Left colon (tissue), 2 donors: ENCODE measurements around the gene DDX39A. TPM values are rescaled to one million over a fixed set of nuclear protein-coding genes. Genes with fewer than 3 reads are reported as not detected.
"Not testable (repeated sequence)": the region's sequence is repeated elsewhere in the genome, so short reads cannot be mapped to it uniquely, and the experiment has no call there.

Experiments
- ATAC-seq: fragments of 200-7000 bp; cut with Tn5 transposase; one replicate; pipeline ENCODE4 v1.9.1; 2020; ENCODE audit warnings: mild to moderate bottlenecking, moderate library complexity
- DNase-seq, 2 donors: peaks; one replicate each; pipeline ENCODE4 v3.0.0-alpha.2; 2020
- intact Hi-C, 2 donors: fragments of 100-400 bp; cut with DNase I in 1 of 2; cut with micrococcal nuclease in 1 of 2; formaldehyde crosslinking; loops; one replicate each; pipeline versions ENCODE4 v1.11.2 to v1.14.0; 2022; cut with DNase I, micrococcal nuclease
- total RNA-seq, 2 donors: library from RNA; stranded (reverse); fragmentation: NEBNext Ultra II Directional; extraction: Animal tissue kit (Norgen Biotek cat#: 25700); gene quantifications; one replicate each; pipeline ENCODE4 v1.2.1, GENCODE V29; 2021
- donor health status: DM: no; HTN: no; CAD: no.
- donor health status: DM: yes; HTN: yes; CAD: no.

The DDX39A gene
- total RNA-seq, 2 donors from 2014 or later, result 55.3 to 85.8 TPM

DNA sequence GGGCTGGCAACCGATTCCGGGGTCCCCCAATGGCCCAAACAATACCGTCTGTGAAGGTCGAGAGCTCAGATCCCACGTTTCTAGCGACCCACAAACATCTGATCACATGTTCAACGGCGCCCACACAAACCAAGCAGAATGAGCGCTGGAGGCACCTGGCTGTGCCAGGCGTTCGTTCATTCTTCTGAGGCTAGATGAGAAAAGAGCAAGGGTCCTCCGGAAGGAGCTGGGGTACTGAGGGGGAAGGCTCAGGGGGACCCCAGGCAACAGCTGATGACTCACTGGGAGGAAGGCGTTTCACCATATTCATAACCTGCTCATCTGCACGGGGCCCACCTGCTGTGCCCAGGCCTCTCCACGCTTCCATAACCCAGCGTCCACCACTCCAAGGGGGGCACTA is 22.0 kb downstream of the DDX39A start:
- intact Hi-C loops, ATAC-seq, DNase-seq: not testable (repeated sequence)

DNA sequence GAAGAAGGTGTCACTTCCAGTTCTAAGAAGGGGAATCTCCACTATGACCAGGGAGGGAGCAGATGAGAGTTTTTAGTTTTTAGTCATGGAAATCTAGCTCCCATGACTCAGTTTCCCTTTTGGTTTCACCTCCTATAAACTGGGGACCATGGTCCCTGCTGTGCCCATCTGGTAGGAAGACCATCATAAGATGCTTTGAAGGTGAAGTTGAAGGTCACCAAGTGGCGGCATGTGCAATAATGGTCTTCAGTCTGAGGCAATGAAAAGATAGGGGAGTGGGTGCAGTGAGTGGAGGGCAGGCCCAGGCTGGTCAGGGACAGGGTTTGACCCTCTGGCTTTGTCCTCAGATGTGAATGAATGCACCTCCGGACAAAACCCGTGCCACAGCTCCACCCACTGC is 22.4 kb downstream of the DDX39A start:
- intact Hi-C loops, DNase-seq, ATAC-seq: not testable (repeated sequence)

- ATAC-seq (peak; percentile 10), DNase-seq (no peak)
- intact Hi-C loops, result no loop called here
Observed at GRCh38 chr19:14395710-14396336, 23.3 kb downstream of the DDX39A start.

DNA sequence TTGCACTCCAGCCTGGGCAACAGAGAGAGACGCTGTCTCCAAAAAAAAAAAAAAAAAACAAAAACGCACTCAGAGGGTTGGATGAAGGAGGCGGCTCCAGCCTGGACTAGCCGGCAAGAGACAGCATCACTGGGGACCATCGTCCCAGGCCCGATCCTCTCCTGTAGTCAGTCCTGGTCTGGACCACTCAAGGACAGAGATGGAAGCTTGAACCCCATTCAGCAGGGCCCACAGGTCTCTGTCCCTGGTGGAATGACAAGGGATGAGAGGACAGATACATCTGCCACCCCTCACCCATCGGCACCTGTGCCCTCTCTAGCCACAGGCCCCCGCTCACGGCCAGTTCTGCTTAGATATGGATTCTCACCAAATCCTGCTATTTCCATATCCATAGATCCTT is 23.9 kb downstream of the DDX39A start:
- intact Hi-C loops, result no loop called here
- ATAC-seq, result peak; percentile 5
- no peak for DNase-seq

- intact Hi-C loops, result no loop called here
- DNase-seq (no peak), ATAC-seq (peak; percentile 13)
Observed at GRCh38 chr19:14394167-14394566, 25.0 kb downstream of the DDX39A start.

GRCh38 chr19:14393329-14393728 is 25.8 kb downstream of the DDX39A start:
- ATAC-seq (no peak), DNase-seq (no peak)
- intact Hi-C loops, result no loop called here

DNA sequence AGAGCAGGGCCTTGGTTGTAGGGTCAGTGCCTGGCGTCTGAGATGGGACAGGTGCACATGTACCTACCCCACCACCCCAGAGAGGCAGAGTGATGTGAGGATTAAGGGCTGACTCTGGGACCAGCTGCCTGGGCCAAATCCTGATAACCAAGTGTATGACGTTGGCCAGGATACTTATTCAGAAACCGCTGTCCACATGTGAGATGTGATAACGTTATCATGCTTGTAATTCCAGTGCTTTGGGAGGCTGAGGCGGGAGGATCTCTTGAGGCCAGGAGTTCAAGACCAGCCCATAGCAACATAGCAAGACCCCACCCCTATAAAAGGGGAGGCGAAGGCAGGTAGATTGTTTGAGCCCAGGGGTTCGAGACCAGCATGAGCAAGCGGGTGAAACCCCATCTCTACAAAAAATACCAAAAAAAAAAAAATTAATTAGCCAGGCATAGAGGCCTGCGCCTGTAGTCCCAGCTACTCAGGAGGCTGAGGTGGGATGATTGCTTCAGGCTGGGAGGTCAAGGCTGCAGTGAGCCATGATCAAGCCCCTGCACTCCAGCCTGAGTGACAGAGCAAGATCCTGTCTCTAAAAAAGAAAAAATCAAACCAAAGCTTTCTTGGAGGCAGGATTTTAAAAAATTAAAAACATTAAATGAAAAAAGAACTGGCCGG is 27.9 kb downstream of the DDX39A start:
- ATAC-seq, result no peak
- intact Hi-C loops, result no loop called here

GRCh38 chr19:14390548-14390947 is 28.6 kb downstream of the DDX39A start:
- intact Hi-C loops, result no loop called here
- no peak for ATAC-seq

More for the DNA sequence above, 27.9 kb downstream of the DDX39A start:
- no peak for DNase-seq

GRCh38 chr19:14385492-14385891 is 33.6 kb downstream of the DDX39A start:
- intact Hi-C loops, result no loop called here
- ATAC-seq (no peak), DNase-seq (no peak)

More at GRCh38 chr19:14390548-14390947, 28.6 kb downstream of the DDX39A start:
- DNase-seq, result no peak

- peak; percentile 47 to 57 for DNase-seq
- no peak for ATAC-seq
- intact Hi-C loops, result no loop called here
Observed at GRCh38 chr19:14383661-14384555, 35.2 kb downstream of the DDX39A start.

GRCh38 chr19:14381689-14382474 is 37.3 kb downstream of the DDX39A start:
- ATAC-seq, result peak; percentile 58
- peak; percentile 73 to 82 for DNase-seq
- intact Hi-C loops, result no loop called here

DNA sequence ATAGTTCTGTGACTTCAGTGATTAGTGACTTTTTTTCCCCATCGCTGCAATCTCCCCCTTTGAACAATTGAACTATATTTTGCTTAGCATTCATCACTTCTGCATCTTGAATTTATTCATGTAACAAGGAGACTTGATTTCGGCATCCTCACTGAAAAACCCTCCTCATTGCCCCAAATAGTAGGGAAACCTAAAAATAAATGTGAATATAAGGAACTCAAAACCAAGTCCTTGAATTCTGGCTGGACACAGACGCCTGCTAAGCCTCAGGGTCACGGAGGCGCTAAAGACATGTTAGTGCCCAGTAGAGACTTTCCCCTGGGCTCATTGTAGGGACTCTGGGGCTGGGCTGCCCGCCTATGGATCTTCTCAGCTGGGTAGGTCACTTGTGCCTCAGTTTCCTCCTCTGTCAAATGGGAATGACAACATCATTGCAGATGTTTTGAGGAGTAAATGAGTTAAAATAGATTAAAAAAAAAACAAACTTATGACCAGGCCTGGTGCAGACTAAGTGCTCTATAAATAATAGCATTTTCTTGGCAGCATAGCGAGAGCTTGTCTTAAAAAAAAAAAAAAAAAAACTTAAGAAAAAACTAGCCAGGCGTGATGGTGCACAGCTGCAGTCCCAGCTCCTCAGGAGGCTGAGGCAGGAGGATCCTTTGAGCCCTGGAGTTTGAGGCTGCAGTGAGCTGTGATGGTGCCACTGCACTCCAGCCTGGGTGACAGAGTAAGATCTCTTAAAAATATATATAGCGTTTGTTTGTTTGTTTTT is 39.7 kb downstream of the DDX39A start:
- intact Hi-C loops, result no loop called here
- DNase-seq (no peak), ATAC-seq (no peak)

DNA sequence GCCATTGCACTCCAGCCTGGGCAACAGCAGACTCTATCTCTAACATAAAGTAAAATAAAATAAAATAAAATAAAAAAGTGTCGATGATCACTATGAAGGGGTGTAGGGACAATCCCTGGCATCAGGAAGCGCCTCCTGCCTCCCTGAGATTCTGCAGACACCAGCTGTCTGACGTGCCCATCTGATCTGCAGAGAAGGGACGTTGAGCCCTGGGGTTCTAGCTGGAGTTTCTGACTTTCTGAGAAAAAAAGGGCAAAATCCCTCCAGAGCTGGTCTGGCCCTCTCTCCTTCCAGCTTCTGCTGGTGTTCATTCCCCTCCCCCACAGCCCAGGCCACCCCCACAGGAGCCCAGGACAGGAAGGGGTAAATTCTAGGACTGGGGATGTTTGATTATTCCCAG is 40.3 kb downstream of the DDX39A start:
- intact Hi-C loops, result no loop called here
- DNase-seq, result no peak
- no peak for ATAC-seq

DNA sequence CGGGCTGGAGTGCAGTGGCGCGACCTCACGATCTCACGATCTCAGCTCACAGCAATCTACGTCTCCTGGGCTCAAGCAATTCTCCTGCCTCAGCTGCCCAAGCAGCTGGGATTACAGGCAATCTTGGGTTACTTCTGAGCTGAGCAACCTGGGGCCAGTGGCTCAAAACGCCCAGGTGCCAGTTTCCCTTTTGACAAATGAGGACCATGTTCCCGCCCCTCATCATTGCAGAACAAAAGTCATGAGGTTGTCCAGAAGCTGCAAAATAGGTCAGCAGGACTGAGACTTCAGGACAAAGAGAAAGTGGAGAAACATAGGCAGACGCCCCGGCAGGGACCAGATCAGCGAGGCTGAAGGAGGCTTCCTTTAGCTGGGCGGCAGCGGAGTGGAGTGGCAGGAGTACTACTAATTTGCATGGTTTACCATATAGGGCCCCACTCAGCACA is 41.2 kb downstream of the DDX39A start:
- intact Hi-C loops, result no loop called here
- DNase-seq, result no peak
- no peak for ATAC-seq

DNA sequence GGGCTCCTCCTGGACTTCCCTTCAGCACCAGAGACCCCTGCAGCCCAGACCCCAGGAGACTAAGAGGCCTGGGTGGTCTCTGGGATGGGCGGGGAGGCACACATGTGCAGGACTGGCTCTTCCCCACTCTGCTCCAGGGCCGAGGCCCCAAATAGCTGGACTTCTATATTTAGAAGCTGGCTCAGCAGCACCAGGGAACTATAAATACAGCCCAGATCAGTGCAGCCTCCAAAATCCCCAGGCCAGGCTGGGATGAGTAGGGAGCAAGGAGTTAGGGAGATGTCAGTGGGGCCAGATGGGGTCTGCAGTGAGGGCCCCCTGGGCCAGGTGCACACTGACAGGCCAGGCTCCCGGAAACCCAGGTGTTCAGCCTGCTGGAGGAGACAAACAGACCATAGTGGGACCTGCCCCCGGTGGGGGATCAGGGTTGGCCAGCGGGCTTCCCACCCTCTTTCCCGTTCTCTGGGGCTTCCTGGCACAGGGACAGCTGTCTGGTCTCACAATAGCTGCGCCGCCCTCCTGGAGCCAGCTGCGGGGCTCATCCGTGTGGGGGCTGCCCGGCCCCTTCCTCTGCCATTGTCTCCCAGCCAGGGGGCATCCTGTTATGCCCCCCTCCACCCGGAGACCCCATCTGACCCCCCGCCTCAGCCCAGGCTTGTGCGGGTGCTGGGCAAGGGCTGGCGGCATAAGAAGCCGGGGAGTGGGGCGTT is 43.4 kb downstream of the DDX39A start:
- DNase-seq (no peak), ATAC-seq (peak; percentile 25)
- intact Hi-C loops, result no loop called here

DNA sequence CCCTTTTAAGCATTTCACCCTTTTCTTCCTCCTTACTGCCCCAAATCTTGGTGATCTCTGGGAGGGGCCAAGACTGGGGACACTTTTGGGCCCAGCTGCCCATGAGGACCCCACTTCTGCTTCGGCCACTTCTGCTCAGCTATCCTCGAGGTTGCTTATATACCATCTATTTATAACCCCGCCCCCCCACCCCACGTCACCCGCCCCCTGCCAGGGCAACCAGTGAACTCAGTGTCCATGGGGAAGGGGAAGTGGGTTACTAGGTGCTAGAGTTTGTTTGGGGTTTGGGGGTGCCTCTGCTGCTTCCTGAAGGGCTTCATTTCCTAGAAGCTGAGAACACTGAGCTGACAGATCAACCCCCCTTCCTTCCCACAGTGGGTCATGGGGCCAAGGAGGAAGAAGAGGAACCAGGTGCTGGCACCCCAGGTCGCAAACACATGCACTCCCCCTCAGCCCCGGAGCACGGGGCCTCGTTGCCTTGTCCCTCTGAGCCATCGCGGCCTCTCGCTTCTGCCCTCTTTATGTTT is 44.0 kb downstream of the DDX39A start:
- intact Hi-C loops, result no loop called here
- ATAC-seq (peak; percentile 54), DNase-seq (peak; percentile 49 to 71)

GRCh38 chr19:14374313-14374712 is 44.8 kb downstream of the DDX39A start:
- DNase-seq, ATAC-seq, intact Hi-C loops: not testable (repeated sequence)
